Astrocyte (in vitro differentiated cells and primary cell): ENCODE measurements around the gene RINL.

Experiments used
- EZH2 ChIP-seq: IDR thresholded peaks from 2 replicates; pipeline ENCODE4 v1.6.1; 2012; ENCODE audit warnings: mild to moderate bottlenecking, low read length, inconsistent platforms; ENCODE audit not compliant: insufficient read depth
- TF ChIP-seq, protein P1 (sequence below): IDR thresholded peaks from 2 replicates; pipeline ENCODE4 v1.5.1; 2011; ENCODE audit warnings: low read depth, mild to moderate bottlenecking, inconsistent platforms, low read length, moderate library complexity; ENCODE audit not compliant: insufficient read depth

GRCh38 chr19:38838208-38838985, 39.7 kb downstream of the RINL start:
- TF ChIP-seq EZH2 = no peak
- TF ChIP-seq, protein P1, sequence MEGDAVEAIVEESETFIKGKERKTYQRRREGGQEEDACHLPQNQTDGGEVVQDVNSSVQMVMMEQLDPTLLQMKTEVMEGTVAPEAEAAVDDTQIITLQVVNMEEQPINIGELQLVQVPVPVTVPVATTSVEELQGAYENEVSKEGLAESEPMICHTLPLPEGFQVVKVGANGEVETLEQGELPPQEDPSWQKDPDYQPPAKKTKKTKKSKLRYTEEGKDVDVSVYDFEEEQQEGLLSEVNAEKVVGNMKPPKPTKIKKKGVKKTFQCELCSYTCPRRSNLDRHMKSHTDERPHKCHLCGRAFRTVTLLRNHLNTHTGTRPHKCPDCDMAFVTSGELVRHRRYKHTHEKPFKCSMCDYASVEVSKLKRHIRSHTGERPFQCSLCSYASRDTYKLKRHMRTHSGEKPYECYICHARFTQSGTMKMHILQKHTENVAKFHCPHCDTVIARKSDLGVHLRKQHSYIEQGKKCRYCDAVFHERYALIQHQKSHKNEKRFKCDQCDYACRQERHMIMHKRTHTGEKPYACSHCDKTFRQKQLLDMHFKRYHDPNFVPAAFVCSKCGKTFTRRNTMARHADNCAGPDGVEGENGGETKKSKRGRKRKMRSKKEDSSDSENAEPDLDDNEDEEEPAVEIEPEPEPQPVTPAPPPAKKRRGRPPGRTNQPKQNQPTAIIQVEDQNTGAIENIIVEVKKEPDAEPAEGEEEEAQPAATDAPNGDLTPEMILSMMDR = no peak
